Activated T-cell treated with anti-CD3 and anti-CD28 coated beads, Interleukin-2, amount 50 U/mL, for 48 hours (primary cell): ENCODE measurements around the gene TSGA10.
"Not testable (repeated sequence)": the region's sequence is repeated elsewhere in the genome, so short reads cannot be mapped to it uniquely, and the experiment has no call there.

Source experiments
- DNase-seq, 2 experiments: peaks; one replicate each; pipeline ENCODE4 v3.0.0-alpha.2; 2020

TSGA10 gene

GRCh38 chr2:99154643-99155536, at the start of gene TSGA10, which contains the start of gene LIPT1:
Gene TSGA10, minus strand, starts transcription at chr2:99154942. Its CDS starts 45,503 bp downstream, at chr2:99109439.
Gene LIPT1, plus strand, starts transcription at chr2:99154967. Its CDS starts 6,991 bp downstream, at chr2:99161958.
- peak; percentile 94 for DNase-seq

GRCh38 chr2:99201959-99202678, 47.4 kb upstream of the TSGA10 start:
- DNase-seq = no peak

GRCh38 chr2:99200076-99200800, 45.5 kb upstream of the TSGA10 start:
- DNase-seq = no peak

- no peak for DNase-seq
These were observed 43.5 kb upstream of the TSGA10 start for GRCh38 chr2:99198103-99198841.

- DNase-seq = not testable (repeated sequence)
These were observed 37.6 kb upstream of the TSGA10 start for GRCh38 chr2:99192364-99192763.

- DNase-seq = no peak
These were observed 35.8 kb upstream of the TSGA10 start for GRCh38 chr2:99190548-99190947.

- DNase-seq = no peak
These were observed 33.6 kb upstream of the TSGA10 start for GRCh38 chr2:99188357-99188756.

GRCh38 chr2:99187011-99187410, 32.3 kb upstream of the TSGA10 start:
- no peak for DNase-seq

- no peak for DNase-seq
These were observed 30.1 kb upstream of the TSGA10 start for GRCh38 chr2:99184811-99185210.

GRCh38 chr2:99183025-99183424, 28.3 kb upstream of the TSGA10 start:
- no peak for DNase-seq

GRCh38 chr2:99181624-99182000, 26.9 kb upstream of the TSGA10 start:
- no peak for DNase-seq

GRCh38 chr2:99180755-99181623, 26.2 kb upstream of the TSGA10 start, which contains the start of the genes MITD1 and MRPL30:
Gene MITD1, minus strand, starts transcription at chr2:99181058. Its CDS starts 77 bp downstream, at chr2:99180981.
Gene MRPL30, plus strand, starts transcription at chr2:99181184. Its CDS starts 5,020 bp downstream, at chr2:99186204.
- peak; percentile 91 to 93 for DNase-seq

- no peak for DNase-seq
These were observed 16.8 kb upstream of the TSGA10 start for GRCh38 chr2:99171377-99172140.

GRCh38 chr2:99169534-99169933, 14.8 kb upstream of the TSGA10 start:
- DNase-seq = no peak

GRCh38 chr2:99166218-99166617, 11.5 kb upstream of the TSGA10 start:
- no peak for DNase-seq

- no peak for DNase-seq
These were observed 4.9 kb upstream of the TSGA10 start for GRCh38 chr2:99159594-99159993.

GRCh38 chr2:99158599-99158998, 3.9 kb upstream of the TSGA10 start:
- DNase-seq = no peak

- no peak for DNase-seq
These were observed 2.1 kb upstream of the TSGA10 start for GRCh38 chr2:99156891-99157290.

GRCh38 chr2:99153921-99154604, 679 bp downstream of the TSGA10 start:
- DNase-seq = no peak
